Neuronal stem cell (in vitro differentiated cells): ENCODE data around the gene AFTPH.

Experiments
- DNase-seq: peaks from one replicate; pipeline ENCODE4 v3.0.0-alpha.2; 2013; ENCODE audit warnings: low spot score
- H2AFZ ChIP-seq: one replicate; pipeline ENCODE4 v1.6.1; 2013; ENCODE audit warnings: mild to moderate bottlenecking, low read length, inconsistent platforms
- H2AK5ac ChIP-seq: 2 replicates; pipeline ENCODE4 v1.6.1; 2013; ENCODE audit warnings: low read depth, mild to moderate bottlenecking, inconsistent platforms, low read length, moderate library complexity, mixed read lengths
- H2BK120ac ChIP-seq: 2 replicates; pipeline ENCODE4 v1.6.1; 2013; ENCODE audit warnings: low read depth, mild to moderate bottlenecking, inconsistent platforms, low read length, moderate library complexity, mixed read lengths
- H2BK12ac ChIP-seq: one replicate; pipeline ENCODE4 v1.6.1; 2013; ENCODE audit warnings: low read length, inconsistent platforms
- H2BK15ac ChIP-seq: 2 replicates; pipeline ENCODE4 v1.6.1; 2013; ENCODE audit warnings: mild to moderate bottlenecking, low read length, inconsistent platforms, mixed read lengths
- H2BK5ac ChIP-seq: one replicate; pipeline ENCODE4 v1.6.1; 2013; ENCODE audit warnings: inconsistent platforms, mild to moderate bottlenecking, low read length, moderate library complexity
- H3K14ac ChIP-seq: one replicate; pipeline ENCODE4 v1.6.1; 2013; ENCODE audit warnings: low read length, inconsistent platforms
- H3K18ac ChIP-seq: 2 replicates; pipeline ENCODE4 v1.6.1; 2013; ENCODE audit warnings: low read length, inconsistent platforms
- H3K23ac ChIP-seq: 2 replicates; pipeline ENCODE4 v1.6.1; 2013; ENCODE audit warnings: low read depth, mild to moderate bottlenecking, mixed read lengths, low read length, inconsistent platforms; ENCODE audit not compliant: poor library complexity
- H3K27ac ChIP-seq: replicated peaks from 3 replicates; pipeline ENCODE4 v1.5.1; 2013; ENCODE audit warnings: low read length, inconsistent platforms
- H3K27me3 ChIP-seq, 3 experiments: 2 replicates each; pipeline ENCODE4 v1.6.1; 2013; ENCODE audit warnings: low read length in 3 of 3, mild to moderate bottlenecking in 2 of 3, inconsistent platforms in 1 of 3, low read depth in 1 of 3, mixed read lengths in 1 of 3, moderate library complexity in 1 of 3; ENCODE audit not compliant: control insufficient read depth in 3 of 3, insufficient read depth in 3 of 3
- H3K36me3 ChIP-seq, 2 donors: replicated peaks in 1 of 2; 2 replicates each; pipeline ENCODE4 v1.6.1; 2013; ENCODE audit warnings: low read length in 2 of 2; ENCODE audit not compliant: control insufficient read depth in 2 of 2, insufficient read depth in 2 of 2
- H3K4ac ChIP-seq: 2 replicates; pipeline ENCODE4 v1.6.1; 2013; ENCODE audit warnings: inconsistent platforms, mild to moderate bottlenecking, low read length, moderate library complexity
- H3K4me1 ChIP-seq, 2 donors: 1 replicate in 1 of 2; 2 replicates in 1 of 2; pipeline ENCODE4 v1.6.1; 2013; ENCODE audit warnings: low read length in 2 of 2, low read depth in 1 of 2; ENCODE audit not compliant: control insufficient read depth in 2 of 2, insufficient read depth in 1 of 2
- H3K4me2 ChIP-seq: one replicate; pipeline ENCODE4 v1.6.1; 2013; ENCODE audit warnings: mild to moderate bottlenecking, low read length, inconsistent platforms; ENCODE audit not compliant: insufficient read depth, poor library complexity, severe bottlenecking
- H3K4me3 ChIP-seq, 2 donors: 2 replicates each; pipeline ENCODE4 v1.5.1; 2013; ENCODE audit warnings: low read length in 2 of 2, mild to moderate bottlenecking in 2 of 2, inconsistent platforms in 1 of 2, moderate library complexity in 1 of 2
- H3K79me1 ChIP-seq: one replicate; pipeline ENCODE4 v1.6.1; 2013; ENCODE audit warnings: low read depth, mild to moderate bottlenecking, inconsistent platforms, low read length, moderate library complexity
- H3K9ac ChIP-seq: one replicate; pipeline ENCODE4 v1.6.1; 2013; ENCODE audit warnings: mild to moderate bottlenecking, low read depth, low read length, inconsistent platforms; ENCODE audit not compliant: poor library complexity
- H3K9me3 ChIP-seq, 2 donors: replicated peaks in 1 of 2; 2 replicates each; pipeline versions ENCODE3 to v1.6.1; 2013; ENCODE audit warnings: low read length in 2 of 2, mild to moderate bottlenecking in 2 of 2, inconsistent platforms in 1 of 2, low read depth in 1 of 2, mixed read lengths in 1 of 2, moderate library complexity in 1 of 2; ENCODE audit not compliant: control insufficient read depth in 2 of 2, insufficient read depth in 1 of 2
- H4K8ac ChIP-seq: one replicate; pipeline ENCODE4 v1.6.1; 2013; ENCODE audit warnings: low read depth, mild to moderate bottlenecking, inconsistent platforms, low read length, moderate library complexity
- H4K91ac ChIP-seq: one replicate; pipeline ENCODE4 v1.6.1; 2013; ENCODE audit warnings: low read length, low read depth, mild to moderate bottlenecking, inconsistent platforms; ENCODE audit not compliant: poor library complexity
- WGBS, 2 donors: extraction: QIAGEN DNeasy Blood & Tissue Kit; methylation state at CpG; one replicate each; pipeline ENCODE4 v1.1.7; 2013; ENCODE audit warnings: missing lambda C conversion rate in 2 of 2, mixed read lengths in 1 of 2; ENCODE audit not compliant: insufficient read length in 2 of 2, insufficient replicate concordance in 1 of 2; ENCODE audit errors: extremely low coverage in 2 of 2; 5-methylcytosine and 5-hydroxymethylcytosine counted together

Gene AFTPH

GRCh38 chr2:64609227-64609941 lies 85.3 kb downstream of the AFTPH start:
- Histone ChIP-seq H2BK12ac (peak overlapping the region; percentile 17), H4K91ac (no peak overlapping the region), H3K14ac (no peak overlapping the region), H2BK5ac (peak overlapping the region; percentile 67), H3K36me3 (no peaks in the 10 kb centered on the region), H3K27me3 (peaks cover 0 to 11% (median 0%) of the 10 kb centered on the region in 3 experiments), H2AK5ac (peak overlapping the region; percentile 86), H2BK15ac (peak overlapping the region; percentile 82), H3K4me3 (peak overlapping the region in 1 of 2 donors; percentile 72), H3K4ac (peak overlapping the region; percentile 26), H3K4me2 (peak overlapping the region; percentile 51), H3K23ac (peak overlapping the region; percentile 13), H3K18ac (peak overlapping the region; percentile 97), H4K8ac (no peak overlapping the region), H3K4me1 (peaks cover 0 to 7% of the 10 kb centered on the region in 2 donors), H3K9ac (peak overlapping the region; percentile 60), H3K79me1 (no peaks in the 10 kb centered on the region), H3K9me3 (peaks cover 0 to under 1% of the 10 kb centered on the region in 2 donors), H2BK120ac (no peak overlapping the region), H2AFZ (no peak overlapping the region), H3K27ac (no peak overlapping the region)
- no peak for DNase-seq
- WGBS, 2 donors = no CpG with 5 or more reads among the region's 74 CpGs

GRCh38 chr2:64609942-64610281 lies 85.8 kb downstream of the AFTPH start:
- peaks cover 0 to 8% (median 0%) of the 10 kb centered on the region in 3 experiments for H3K27me3 ChIP-seq
- H2BK15ac ChIP-seq = peak overlapping the region; percentile 82
- no peak overlapping the region for H3K14ac ChIP-seq
- no peak overlapping the region for H3K27ac ChIP-seq
- H3K4me3 ChIP-seq = no peak overlapping the region
- no peak overlapping the region for H2BK5ac ChIP-seq
- H3K4me2 ChIP-seq = peak overlapping the region; percentile 51
- no peak overlapping the region for H2AFZ ChIP-seq
- H3K4ac ChIP-seq = no peak overlapping the region
- no peaks in the 10 kb centered on the region for H3K36me3 ChIP-seq
- no CpG with 5 or more reads among the region's 3 CpGs for WGBS, 2 donors
- no peak overlapping the region for H3K23ac ChIP-seq
- no peak overlapping the region for H2AK5ac ChIP-seq
- DNase-seq = no peak
- peaks cover 0 to 7% of the 10 kb centered on the region in 2 donors for H3K4me1 ChIP-seq
- peak overlapping the region; percentile 17 for H2BK12ac ChIP-seq
- no peak overlapping the region for H3K18ac ChIP-seq
- no peak overlapping the region for H4K91ac ChIP-seq
- no peak overlapping the region for H2BK120ac ChIP-seq
- H3K79me1 ChIP-seq = no peaks in the 10 kb centered on the region
- H3K9ac ChIP-seq = peak overlapping the region; percentile 2
- H4K8ac ChIP-seq = no peak overlapping the region
- H3K9me3 ChIP-seq = no peaks in the 10 kb centered on the region

GRCh38 chr2:64610316-64610855 lies 86.3 kb downstream of the AFTPH start:
- no peak overlapping the region for H3K18ac ChIP-seq

GRCh38 chr2:64612575-64613195 lies 88.6 kb downstream of the AFTPH start:
- Histone ChIP-seq H3K14ac (no peak overlapping the region), H3K36me3 (no peaks in the 10 kb centered on the region), H3K23ac (no peak overlapping the region), H2BK120ac (no peak overlapping the region), H3K79me1 (no peaks in the 10 kb centered on the region), H3K9ac (no peak overlapping the region), H3K27ac (no peak overlapping the region), H2AK5ac (no peak overlapping the region), H3K4me3 (no peak overlapping the region), H3K9me3 (no peaks in the 10 kb centered on the region), H2AFZ (no peak overlapping the region), H2BK15ac (no peak overlapping the region), H4K8ac (no peak overlapping the region), H3K18ac (no peak overlapping the region), H3K27me3 (peaks cover 0 to 8% (median 0%) of the 10 kb centered on the region in 3 experiments), H2BK5ac (no peak overlapping the region), H2BK12ac (no peak overlapping the region), H3K4me2 (no peak overlapping the region), H3K4ac (no peak overlapping the region), H4K91ac (no peak overlapping the region), H3K4me1 (peaks cover 8 to 14% of the 10 kb centered on the region in 2 donors)
- no peak for DNase-seq
- no CpG with 5 or more reads among the region's 5 CpGs for WGBS, 2 donors

More at GRCh38 chr2:64610316-64610855, 86.3 kb downstream of the AFTPH start:
- H3K9ac ChIP-seq = no peak overlapping the region
- H3K4me2 ChIP-seq = no peak overlapping the region
- H3K27ac ChIP-seq = no peak overlapping the region
- no peak overlapping the region for H2AK5ac ChIP-seq
- H2AFZ ChIP-seq = no peak overlapping the region
- no peak overlapping the region for H4K91ac ChIP-seq
- H3K27me3 ChIP-seq = peaks cover 0 to 8% (median 0%) of the 10 kb centered on the region in 3 experiments
- no peak overlapping the region for H3K4ac ChIP-seq
- no peaks in the 10 kb centered on the region for H3K9me3 ChIP-seq
- no peak overlapping the region for H2BK12ac ChIP-seq
- no peak overlapping the region for H2BK120ac ChIP-seq
- no peak overlapping the region for H3K23ac ChIP-seq
- H3K36me3 ChIP-seq = no peaks in the 10 kb centered on the region
- H2BK5ac ChIP-seq = no peak overlapping the region
- peaks cover 0 to 7% of the 10 kb centered on the region in 2 donors for H3K4me1 ChIP-seq
- H3K14ac ChIP-seq = no peak overlapping the region
- no peaks in the 10 kb centered on the region for H3K79me1 ChIP-seq
- H4K8ac ChIP-seq = no peak overlapping the region
- H3K4me3 ChIP-seq = no peak overlapping the region
- peak overlapping the region; percentile 13 for H2BK15ac ChIP-seq
- no peak for DNase-seq
- WGBS, 2 donors = no CpG with 5 or more reads among the region's 6 CpGs
